ENCODE data around the gene PLCL2. TPM values are rescaled to one million over a fixed set of nuclear protein-coding genes. Genes with fewer than 3 reads are reported as not detected.

The PLCL2 gene
- polyA plus RNA-seq, 1 donor: 10.2 TPM

- H3K4me1 ChIP-seq (ENCODE audit: control insufficient read depth, insufficient read depth, low read length): peaks cover 13% of the 10 kb centered on the region
- 40% methylated on average over 1 of the region's 16 CpGs for WGBS (ENCODE audit: insufficient coverage, low lambda C conversion rate)
- H3K27ac ChIP-seq (ENCODE audit: low read length): no peak overlapping the region
- no peak for DNase-seq
- H3K9me3 ChIP-seq (ENCODE audit: control insufficient read depth, low read depth, low read length): no peaks in the 10 kb centered on the region
- H3K36me3 ChIP-seq (ENCODE audit: control insufficient read depth, insufficient read depth, low read length): no peaks in the 10 kb centered on the region
- no peaks in the 10 kb centered on the region for H3K27me3 ChIP-seq (ENCODE audit: control insufficient read depth, insufficient read depth, low read length)
- no peak overlapping the region for H3K4me3 ChIP-seq (ENCODE audit: low read length)
Observed at GRCh38 chr3:16842272-16843270, 42.2 kb upstream of the PLCL2 start.

DNA sequence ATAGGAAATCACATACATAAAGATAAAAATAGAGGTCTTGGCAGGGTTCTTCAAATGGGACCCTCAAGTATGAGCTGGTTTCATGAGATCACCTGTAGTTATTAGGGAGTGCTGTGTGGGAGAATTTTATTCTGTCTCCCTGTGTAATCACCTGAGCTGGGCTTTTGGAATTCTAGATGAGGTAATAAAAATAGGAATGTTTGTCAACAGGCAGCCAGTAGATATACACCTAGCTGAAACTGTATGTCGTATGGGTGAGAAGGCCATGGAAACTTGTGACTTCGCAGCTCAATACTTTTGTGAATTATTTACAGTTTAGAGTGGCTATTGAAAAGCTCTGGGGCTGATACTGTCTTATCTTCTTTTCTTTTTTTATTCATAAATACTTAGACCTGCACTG lies 40.5 kb upstream of the PLCL2 start:
- no peaks in the 10 kb centered on the region for H3K36me3 ChIP-seq (ENCODE audit: control insufficient read depth, insufficient read depth, low read length)
- H3K9me3 ChIP-seq (ENCODE audit: control insufficient read depth, low read depth, low read length): no peaks in the 10 kb centered on the region
- H3K4me1 ChIP-seq (ENCODE audit: control insufficient read depth, insufficient read depth, low read length): peaks cover 5% of the 10 kb centered on the region
- H3K27ac ChIP-seq (ENCODE audit: low read length): peak overlapping the region; percentile 66
- no peak overlapping the region for H3K4me3 ChIP-seq (ENCODE audit: low read length)
- no CpG with 5 or more reads among the region's 2 CpGs for WGBS (ENCODE audit: insufficient coverage, low lambda C conversion rate)
- H3K27me3 ChIP-seq (ENCODE audit: control insufficient read depth, insufficient read depth, low read length): no peaks in the 10 kb centered on the region
- peak; percentile 17 to 33 for DNase-seq

- Histone ChIP-seq H3K36me3 (ENCODE audit: control insufficient read depth, insufficient read depth, low read length) (no peaks in the 10 kb centered on the region), H3K4me3 (ENCODE audit: low read length) (no peak overlapping the region), H3K27me3 (ENCODE audit: control insufficient read depth, insufficient read depth, low read length) (no peaks in the 10 kb centered on the region), H3K4me1 (ENCODE audit: control insufficient read depth, insufficient read depth, low read length) (peaks cover 5% of the 10 kb centered on the region), H3K27ac (ENCODE audit: low read length) (peak overlapping the region; percentile 66), H3K9me3 (ENCODE audit: control insufficient read depth, low read depth, low read length) (no peaks in the 10 kb centered on the region)
- WGBS (ENCODE audit: insufficient coverage, low lambda C conversion rate): 70% methylated on average over 1 of the region's 1 CpG
- peak; percentile 30 to 58 for DNase-seq
Observed at GRCh38 chr3:16844791-16845190, 40.0 kb upstream of the PLCL2 start.

DNA sequence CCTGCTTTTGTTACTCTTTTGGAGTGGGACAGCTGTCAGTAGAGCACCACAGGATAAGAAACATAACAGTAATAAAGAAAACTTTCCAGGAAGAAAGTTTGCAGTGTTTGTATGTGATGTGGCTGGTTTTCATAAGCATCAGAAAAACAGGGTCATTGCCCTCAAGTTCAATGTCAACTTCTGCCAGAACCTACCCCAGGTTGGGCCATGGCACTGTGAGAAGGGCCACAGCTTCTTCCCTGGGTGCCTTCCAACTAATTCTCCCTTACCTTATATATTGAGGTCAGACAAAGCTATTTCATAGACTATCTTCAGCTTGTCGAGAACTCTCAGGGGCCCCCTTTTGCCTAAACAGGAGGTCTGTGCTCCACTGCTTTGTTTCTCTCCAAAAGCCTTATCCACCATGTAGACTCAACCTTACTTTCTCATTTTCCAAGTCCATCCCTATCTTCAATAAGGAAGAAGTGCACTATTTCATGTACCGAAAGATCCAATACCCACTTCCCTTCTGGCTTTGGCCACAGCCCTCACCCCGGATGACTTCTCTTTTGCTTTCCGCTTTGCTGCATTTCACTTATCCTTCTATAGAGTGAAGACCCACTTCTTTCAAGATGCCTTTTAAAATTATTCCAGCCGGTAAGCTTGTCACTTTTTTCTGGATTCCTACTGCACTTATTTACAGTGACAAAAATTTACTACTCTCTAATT lies 38.2 kb upstream of the PLCL2 start:
- Histone ChIP-seq H3K9me3 (ENCODE audit: control insufficient read depth, low read depth, low read length) (no peaks in the 10 kb centered on the region), H3K27ac (ENCODE audit: low read length) (no peak overlapping the region), H3K4me1 (ENCODE audit: control insufficient read depth, insufficient read depth, low read length) (peaks cover 5% of the 10 kb centered on the region), H3K36me3 (ENCODE audit: control insufficient read depth, insufficient read depth, low read length) (no peaks in the 10 kb centered on the region), H3K4me3 (ENCODE audit: low read length) (no peak overlapping the region), H3K27me3 (ENCODE audit: control insufficient read depth, insufficient read depth, low read length) (no peaks in the 10 kb centered on the region)
- 93% methylated on average over 3 of the region's 5 CpGs for WGBS (ENCODE audit: insufficient coverage, low lambda C conversion rate)
- DNase-seq: no peak

GRCh38 chr3:16848007-16848406 lies 36.7 kb upstream of the PLCL2 start:
- no peak overlapping the region for H3K4me3 ChIP-seq (ENCODE audit: low read length)
- H3K27me3 ChIP-seq (ENCODE audit: control insufficient read depth, insufficient read depth, low read length): no peaks in the 10 kb centered on the region
- no peak for DNase-seq
- peaks cover 5% of the 10 kb centered on the region for H3K4me1 ChIP-seq (ENCODE audit: control insufficient read depth, insufficient read depth, low read length)
- no peak overlapping the region for H3K27ac ChIP-seq (ENCODE audit: low read length)
- no CpG with 5 or more reads among the region's 2 CpGs for WGBS (ENCODE audit: insufficient coverage, low lambda C conversion rate)
- no peaks in the 10 kb centered on the region for H3K9me3 ChIP-seq (ENCODE audit: control insufficient read depth, low read depth, low read length)
- H3K36me3 ChIP-seq (ENCODE audit: control insufficient read depth, insufficient read depth, low read length): no peaks in the 10 kb centered on the region

GRCh38 chr3:16849229-16849628 lies 35.5 kb upstream of the PLCL2 start:
- Histone ChIP-seq H3K9me3 (ENCODE audit: control insufficient read depth, low read depth, low read length) (no peaks in the 10 kb centered on the region), H3K27me3 (ENCODE audit: control insufficient read depth, insufficient read depth, low read length) (no peaks in the 10 kb centered on the region), H3K4me1 (ENCODE audit: control insufficient read depth, insufficient read depth, low read length) (peaks cover 5% of the 10 kb centered on the region), H3K4me3 (ENCODE audit: low read length) (no peak overlapping the region), H3K27ac (ENCODE audit: low read length) (no peak overlapping the region), H3K36me3 (ENCODE audit: control insufficient read depth, insufficient read depth, low read length) (no peaks in the 10 kb centered on the region)
- 20% methylated on average over 2 of the region's 8 CpGs for WGBS (ENCODE audit: insufficient coverage, low lambda C conversion rate)
- DNase-seq: peak; percentile 42 to 65

DNA sequence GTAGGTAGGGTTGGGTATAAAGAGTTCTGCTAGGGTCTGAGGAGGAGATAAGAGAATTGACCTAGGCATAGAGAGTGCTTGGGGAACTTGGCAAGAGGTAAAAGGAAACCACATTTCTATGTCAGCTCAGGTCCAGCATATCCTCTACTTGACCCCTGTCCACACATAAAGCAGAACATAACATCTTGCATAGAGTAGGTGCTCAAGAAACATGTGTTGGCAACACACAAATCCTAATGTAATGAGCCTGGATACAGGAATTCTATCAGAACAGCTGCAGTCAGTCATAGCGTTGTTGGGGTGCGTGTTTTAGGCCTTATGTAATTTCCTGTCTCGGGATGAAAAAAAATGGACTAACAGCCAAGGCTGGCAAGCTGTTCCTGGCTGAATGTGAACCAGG lies 35.0 kb upstream of the PLCL2 start:
- no peak overlapping the region for H3K4me3 ChIP-seq (ENCODE audit: low read length)
- no peaks in the 10 kb centered on the region for H3K36me3 ChIP-seq (ENCODE audit: control insufficient read depth, insufficient read depth, low read length)
- WGBS (ENCODE audit: insufficient coverage, low lambda C conversion rate): no CpG with 5 or more reads among the region's 3 CpGs
- H3K27ac ChIP-seq (ENCODE audit: low read length): no peak overlapping the region
- H3K4me1 ChIP-seq (ENCODE audit: control insufficient read depth, insufficient read depth, low read length): peaks cover 5% of the 10 kb centered on the region
- no peaks in the 10 kb centered on the region for H3K27me3 ChIP-seq (ENCODE audit: control insufficient read depth, insufficient read depth, low read length)
- no peak for DNase-seq
- no peaks in the 10 kb centered on the region for H3K9me3 ChIP-seq (ENCODE audit: control insufficient read depth, low read depth, low read length)

DNA sequence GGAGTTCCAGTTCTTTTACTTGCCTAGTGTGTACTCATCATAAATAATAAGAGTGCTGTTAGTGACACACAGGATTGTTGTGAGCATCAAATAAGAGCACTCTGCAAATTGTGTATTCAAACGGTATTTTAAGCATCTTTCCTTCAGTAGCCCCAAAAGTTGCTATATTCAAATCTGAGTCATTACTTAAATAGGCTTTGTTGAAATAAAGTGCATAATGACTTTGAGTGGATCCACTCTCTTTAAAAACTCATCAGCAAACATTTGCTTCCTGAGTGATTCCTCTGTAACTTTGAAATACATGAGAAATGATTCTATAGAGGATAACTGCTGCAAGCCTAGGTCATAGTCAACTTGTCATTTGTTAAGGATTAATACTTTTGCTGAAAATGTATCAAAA lies 29.3 kb upstream of the PLCL2 start:
- Histone ChIP-seq H3K27ac (ENCODE audit: low read length) (no peak overlapping the region), H3K9me3 (ENCODE audit: control insufficient read depth, low read depth, low read length) (no peaks in the 10 kb centered on the region), H3K4me3 (ENCODE audit: low read length) (no peak overlapping the region), H3K27me3 (ENCODE audit: control insufficient read depth, insufficient read depth, low read length) (no peaks in the 10 kb centered on the region), H3K4me1 (ENCODE audit: control insufficient read depth, insufficient read depth, low read length) (no peaks in the 10 kb centered on the region), H3K36me3 (ENCODE audit: control insufficient read depth, insufficient read depth, low read length) (no peaks in the 10 kb centered on the region)
- no peak for DNase-seq
- no CpG with 5 or more reads among the region's 1 CpG for WGBS (ENCODE audit: insufficient coverage, low lambda C conversion rate)

DNA sequence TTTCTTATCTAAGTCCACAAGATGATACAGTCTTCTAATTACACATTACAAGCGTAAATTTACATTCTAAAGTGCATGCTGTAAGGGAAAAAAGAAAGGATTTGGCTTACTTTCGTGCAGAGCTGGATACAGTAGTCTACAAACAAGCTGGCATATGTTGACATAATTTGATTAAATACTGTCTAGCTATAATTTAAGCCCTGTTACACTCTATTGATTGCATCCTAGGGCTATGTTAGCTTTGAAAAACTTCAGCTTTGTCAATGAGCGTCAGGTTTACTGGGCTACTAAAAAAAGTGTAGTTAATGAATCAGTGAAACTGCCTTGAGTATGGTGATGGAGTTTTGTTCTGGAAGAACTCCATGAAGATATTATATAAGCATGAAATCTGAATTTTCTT lies 24.5 kb upstream of the PLCL2 start:
- Histone ChIP-seq H3K27me3 (ENCODE audit: control insufficient read depth, insufficient read depth, low read length) (no peaks in the 10 kb centered on the region), H3K4me1 (ENCODE audit: control insufficient read depth, insufficient read depth, low read length) (no peaks in the 10 kb centered on the region), H3K4me3 (ENCODE audit: low read length) (no peak overlapping the region), H3K36me3 (ENCODE audit: control insufficient read depth, insufficient read depth, low read length) (no peaks in the 10 kb centered on the region), H3K9me3 (ENCODE audit: control insufficient read depth, low read depth, low read length) (no peaks in the 10 kb centered on the region), H3K27ac (ENCODE audit: low read length) (no peak overlapping the region)
- WGBS (ENCODE audit: insufficient coverage, low lambda C conversion rate): no CpG with 5 or more reads among the region's 3 CpGs
- no peak for DNase-seq

DNA sequence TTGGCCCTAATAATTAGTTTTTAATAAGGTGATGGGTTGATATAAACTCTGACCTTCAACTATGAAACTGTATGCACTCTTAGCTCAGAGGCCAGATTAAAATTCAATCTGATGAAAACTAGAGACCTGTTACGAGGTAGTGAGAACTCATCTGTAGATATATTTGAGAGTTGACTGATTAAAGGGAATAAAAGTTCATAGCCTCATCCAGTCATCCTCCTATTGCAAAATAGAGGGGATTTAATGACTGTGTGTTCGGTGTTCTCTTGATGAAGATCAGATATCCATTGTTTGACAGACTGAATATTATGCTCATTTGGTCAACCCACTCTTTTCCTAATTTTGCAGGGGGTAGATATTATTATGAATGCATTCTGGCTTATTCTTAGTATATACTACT lies 23.3 kb upstream of the PLCL2 start:
- H3K9me3 ChIP-seq (ENCODE audit: control insufficient read depth, low read depth, low read length): no peaks in the 10 kb centered on the region
- no peaks in the 10 kb centered on the region for H3K27me3 ChIP-seq (ENCODE audit: control insufficient read depth, insufficient read depth, low read length)
- no peak for DNase-seq
- no CpG with 5 or more reads among the region's 2 CpGs for WGBS (ENCODE audit: insufficient coverage, low lambda C conversion rate)
- H3K4me1 ChIP-seq (ENCODE audit: control insufficient read depth, insufficient read depth, low read length): no peaks in the 10 kb centered on the region
- no peak overlapping the region for H3K27ac ChIP-seq (ENCODE audit: low read length)
- H3K36me3 ChIP-seq (ENCODE audit: control insufficient read depth, insufficient read depth, low read length): no peaks in the 10 kb centered on the region
- no peak overlapping the region for H3K4me3 ChIP-seq (ENCODE audit: low read length)
